ENCODE measurements around the gene KIRREL3.

The KIRREL3 gene

GRCh38 chr11:126732981-126733380 is 267.6 kb downstream of the KIRREL3 start:
- H3K4me1 ChIP-seq (ENCODE audit: low read length) = no peaks in the 10 kb centered on the region

GRCh38 chr11:126731576-126732142 is 268.9 kb downstream of the KIRREL3 start:
- H3K9me3 ChIP-seq (ENCODE audit: insufficient read depth, low read length) = no peaks in the 10 kb centered on the region
- H3K27me3 ChIP-seq (ENCODE audit: low read depth, low read length) = peaks cover 36% of the 10 kb centered on the region
- no peak overlapping the region for H3K9ac ChIP-seq (ENCODE audit: low read length)
- H3K4me3 ChIP-seq (ENCODE audit: low read length) = no peak overlapping the region
- no peak overlapping the region for H2AFZ ChIP-seq (ENCODE audit: low read depth, low read length)
- H3K36me3 ChIP-seq (replicated peaks; ENCODE audit: low read depth, low read length) = no peaks in the 10 kb centered on the region
- no peaks in the 10 kb centered on the region for H3K79me2 ChIP-seq (ENCODE audit: low read length)
- no peaks in the 10 kb centered on the region for H3K4me1 ChIP-seq (ENCODE audit: low read length)
- H4K20me1 ChIP-seq (ENCODE audit: insufficient read depth, low read length) = no peaks in the 10 kb centered on the region
- TF ChIP-seq CTCF (IDR thresholded peaks at IDR 0.05; ENCODE audit: low read depth, low read length) (no peak), EZH2phosphoT487 (IDR thresholded peaks at IDR 0.05; ENCODE audit: low read depth) (no peak)
- H3K27ac ChIP-seq (ENCODE audit: low read length) = no peak overlapping the region
- no peak overlapping the region for H3K4me2 ChIP-seq (ENCODE audit: low read length)

More at GRCh38 chr11:126732981-126733380, 267.6 kb downstream of the KIRREL3 start:
- Histone ChIP-seq H3K27me3 (ENCODE audit: low read depth, low read length) (peaks cover 43% of the 10 kb centered on the region), H3K9me3 (ENCODE audit: insufficient read depth, low read length) (no peaks in the 10 kb centered on the region), H3K27ac (ENCODE audit: low read length) (no peak overlapping the region), H3K4me2 (ENCODE audit: low read length) (no peak overlapping the region), H3K79me2 (ENCODE audit: low read length) (no peaks in the 10 kb centered on the region), H4K20me1 (ENCODE audit: insufficient read depth, low read length) (no peaks in the 10 kb centered on the region), H3K4me3 (ENCODE audit: low read length) (no peak overlapping the region), H3K9ac (ENCODE audit: low read length) (no peak overlapping the region), H3K36me3 (replicated peaks; ENCODE audit: low read depth, low read length) (no peaks in the 10 kb centered on the region), H2AFZ (ENCODE audit: low read depth, low read length) (no peak overlapping the region)
- TF ChIP-seq CTCF (IDR thresholded peaks at IDR 0.05; ENCODE audit: low read depth, low read length) = no peak
- TF ChIP-seq EZH2phosphoT487 (IDR thresholded peaks at IDR 0.05; ENCODE audit: low read depth) = no peak

GRCh38 chr11:126727381-126727780 is 273.2 kb downstream of the KIRREL3 start:
- no peak for TF ChIP-seq EZH2phosphoT487 (IDR thresholded peaks at IDR 0.05; ENCODE audit: low read depth)
- no peak for TF ChIP-seq CTCF (IDR thresholded peaks at IDR 0.05; ENCODE audit: low read depth, low read length)
- Histone ChIP-seq H3K27ac (ENCODE audit: low read length) (no peak overlapping the region), H3K79me2 (ENCODE audit: low read length) (no peaks in the 10 kb centered on the region), H3K9me3 (ENCODE audit: insufficient read depth, low read length) (no peaks in the 10 kb centered on the region), H2AFZ (ENCODE audit: low read depth, low read length) (no peak overlapping the region), H3K4me2 (ENCODE audit: low read length) (no peak overlapping the region), H4K20me1 (ENCODE audit: insufficient read depth, low read length) (no peaks in the 10 kb centered on the region), H3K9ac (ENCODE audit: low read length) (no peak overlapping the region), H3K36me3 (replicated peaks; ENCODE audit: low read depth, low read length) (no peaks in the 10 kb centered on the region), H3K4me1 (ENCODE audit: low read length) (no peaks in the 10 kb centered on the region), H3K27me3 (ENCODE audit: low read depth, low read length) (peaks cover 45% of the 10 kb centered on the region), H3K4me3 (ENCODE audit: low read length) (no peak overlapping the region)

- Histone ChIP-seq H3K9ac (ENCODE audit: low read length) (no peak overlapping the region), H3K27ac (ENCODE audit: low read length) (no peak overlapping the region)
Measured at GRCh38 chr11:126725521-126725920, 275.0 kb downstream of the KIRREL3 start.

More at GRCh38 chr11:126725521-126725920, 275.0 kb downstream of the KIRREL3 start:
- no peaks in the 10 kb centered on the region for H3K79me2 ChIP-seq (ENCODE audit: low read length)
- H3K4me1 ChIP-seq (ENCODE audit: low read length) = no peaks in the 10 kb centered on the region
- H3K4me3 ChIP-seq (ENCODE audit: low read length) = no peak overlapping the region
- no peaks in the 10 kb centered on the region for H3K36me3 ChIP-seq (replicated peaks; ENCODE audit: low read depth, low read length)
- H3K27me3 ChIP-seq (ENCODE audit: low read depth, low read length) = peaks cover 33% of the 10 kb centered on the region
- H3K4me2 ChIP-seq (ENCODE audit: low read length) = no peak overlapping the region
- no peak for TF ChIP-seq EZH2phosphoT487 (IDR thresholded peaks at IDR 0.05; ENCODE audit: low read depth)
- no peak for TF ChIP-seq CTCF (IDR thresholded peaks at IDR 0.05; ENCODE audit: low read depth, low read length)
- H4K20me1 ChIP-seq (ENCODE audit: insufficient read depth, low read length) = no peaks in the 10 kb centered on the region
- no peaks in the 10 kb centered on the region for H3K9me3 ChIP-seq (ENCODE audit: insufficient read depth, low read length)
- H2AFZ ChIP-seq (ENCODE audit: low read depth, low read length) = no peak overlapping the region
